ENCODE measurements around the gene CAV1. TPM values are rescaled to one million over a fixed set of nuclear protein-coding genes. Genes with fewer than 3 reads are reported as not detected.

The CAV1 gene
- total and polyA plus RNA-seq, 7 donors, result 57.6 to 120 (median 68.1) TPM

GRCh38 chr7:116493449-116493848 is 31.4 kb upstream of the CAV1 start:
- Histone ChIP-seq H3K27me3 (ENCODE audit: insufficient read depth in 3 of 3, low read length in 2 of 3) (no peaks in the 10 kb centered on the region), H3K27ac (no peak overlapping the region), H3K4me1 (no peaks in the 10 kb centered on the region), H3K4me3 (no peak overlapping the region), H3K36me3 (ENCODE audit: insufficient read depth in 1 of 2, low read depth in 1 of 2) (no peaks in the 10 kb centered on the region), H3K9me3 (no peaks in the 10 kb centered on the region)
- no peak for TF ChIP-seq CTCF (IDR thresholded peaks at IDR 0.05)
- intact Hi-C loops (cut with DNase I), result no loop called here
- DNase-seq (no peak), ATAC-seq (no peak)
- WGBS, 3 donors, result 68 to 76% (median 70%) methylated on average over 1 of the region's 1 CpG

- Histone ChIP-seq H3K27ac (no peak overlapping the region), H3K4me1 (no peaks in the 10 kb centered on the region), H3K9me3 (no peaks in the 10 kb centered on the region), H3K36me3 (ENCODE audit: insufficient read depth in 1 of 2, low read depth in 1 of 2) (no peaks in the 10 kb centered on the region), H3K4me3 (no peak overlapping the region), H3K27me3 (ENCODE audit: insufficient read depth in 3 of 3, low read length in 2 of 3) (no peaks in the 10 kb centered on the region)
- DNase-seq (no peak), ATAC-seq (no peak)
- TF ChIP-seq CTCF (IDR thresholded peaks at IDR 0.05), result no peak
- WGBS, 3 donors, result 94 to 99% (median 96%) methylated on average over 2 of the region's 2 CpGs
- intact Hi-C loops (cut with DNase I), result no loop called here
Measured at GRCh38 chr7:116494472-116494871, 30.4 kb upstream of the CAV1 start.

DNA sequence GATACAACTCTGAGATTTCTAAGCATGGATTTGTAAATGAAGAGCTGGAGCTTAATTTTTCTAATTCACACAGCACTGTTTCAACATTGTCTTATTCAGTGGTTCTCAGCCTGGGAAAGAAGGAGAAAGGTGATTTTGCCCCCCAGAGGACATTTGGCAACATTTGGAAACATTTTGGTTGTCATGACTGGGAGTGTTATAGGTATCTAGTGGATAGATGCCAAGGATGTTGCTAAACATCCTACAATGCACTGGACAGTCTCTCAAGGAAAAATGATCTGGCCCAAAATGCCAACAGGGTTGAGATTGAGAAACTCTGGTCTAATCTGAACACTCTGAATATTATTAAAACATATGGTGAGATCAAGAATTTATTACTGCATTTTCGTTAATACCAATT is 29.1 kb upstream of the CAV1 start:
- TF ChIP-seq CTCF (IDR thresholded peaks at IDR 0.05), result no peak
- Histone ChIP-seq H3K9me3 (no peaks in the 10 kb centered on the region), H3K36me3 (ENCODE audit: insufficient read depth in 1 of 2, low read depth in 1 of 2) (no peaks in the 10 kb centered on the region), H3K4me1 (no peaks in the 10 kb centered on the region), H3K27ac (no peak overlapping the region), H3K4me3 (no peak overlapping the region), H3K27me3 (ENCODE audit: insufficient read depth in 3 of 3, low read length in 2 of 3) (peaks cover 0 to 5% (median 0%) of the 10 kb centered on the region in 3 donors)
- ATAC-seq, result no peak
- WGBS, 3 donors, result 88 to 90% (median 89%) methylated on average over 1 of the region's 1 CpG
- intact Hi-C loops (cut with DNase I), result no loop called here
- no peak for DNase-seq

DNA sequence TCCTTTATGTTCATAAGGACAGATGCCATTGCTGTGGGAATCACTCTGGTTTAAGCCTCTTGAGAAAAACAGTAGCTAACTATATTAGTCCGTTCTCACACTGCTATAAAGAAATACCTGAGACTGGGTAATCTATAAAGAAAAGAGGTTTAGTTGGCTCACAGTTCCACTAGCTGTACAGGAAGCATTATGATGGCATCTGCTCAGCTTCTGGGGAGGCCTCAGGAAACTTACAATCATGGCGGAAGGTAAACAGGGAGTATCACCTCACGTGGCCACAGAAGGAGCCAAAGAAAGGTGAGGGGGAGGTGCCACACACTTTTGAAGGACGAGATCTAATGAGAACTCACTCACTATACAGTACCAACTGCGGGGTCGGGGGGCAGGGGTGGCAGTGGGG is 28.2 kb upstream of the CAV1 start:
- H3K27me3 ChIP-seq (ENCODE audit: insufficient read depth in 3 of 3, low read length in 2 of 3), result peaks cover 0 to 14% (median 0%) of the 10 kb centered on the region in 3 donors
- no peaks in the 10 kb centered on the region for H3K36me3 ChIP-seq (ENCODE audit: insufficient read depth in 1 of 2, low read depth in 1 of 2)
- no peak for ATAC-seq
- H3K27ac ChIP-seq, result no peak overlapping the region
- H3K9me3 ChIP-seq, result no peaks in the 10 kb centered on the region
- no peak for DNase-seq
- intact Hi-C loops (cut with DNase I), result no loop called here
- 95 to 98% (median 96%) methylated on average over 6 of the region's 6 CpGs for WGBS, 3 donors
- H3K4me1 ChIP-seq, result no peaks in the 10 kb centered on the region
- H3K4me3 ChIP-seq, result no peak overlapping the region
- TF ChIP-seq CTCF (IDR thresholded peaks at IDR 0.05), result no peak

DNA sequence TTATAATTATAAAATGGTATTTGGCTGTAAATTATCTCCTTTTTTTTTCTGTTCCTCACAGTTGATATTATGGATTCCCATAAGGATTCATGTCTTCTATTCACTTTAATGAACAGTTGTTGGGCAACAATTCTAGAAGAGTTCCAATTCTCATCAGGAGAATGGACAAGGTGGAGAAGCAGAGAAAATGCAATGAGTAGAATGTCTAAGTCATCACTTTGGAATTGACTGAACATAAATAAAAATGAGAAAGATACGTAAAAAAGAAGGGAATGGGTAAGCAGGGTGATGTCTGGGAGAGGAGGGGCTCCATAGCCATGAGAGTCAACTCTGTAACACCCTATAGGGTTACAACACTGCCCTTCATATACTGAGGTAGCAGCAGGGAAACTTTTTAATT is 27.1 kb upstream of the CAV1 start:
- no peak for TF ChIP-seq CTCF (IDR thresholded peaks at IDR 0.05)
- DNase-seq (no peak), ATAC-seq (no peak)
- Histone ChIP-seq H3K4me1 (no peaks in the 10 kb centered on the region), H3K27me3 (ENCODE audit: insufficient read depth in 3 of 3, low read length in 2 of 3) (peaks cover 0 to 17% (median 0%) of the 10 kb centered on the region in 3 donors), H3K27ac (no peak overlapping the region), H3K9me3 (no peaks in the 10 kb centered on the region), H3K36me3 (ENCODE audit: insufficient read depth in 1 of 2, low read depth in 1 of 2) (no peaks in the 10 kb centered on the region), H3K4me3 (no peak overlapping the region)
- intact Hi-C loops (cut with DNase I), result no loop called here
- 59 to 96% (median 69%) methylated on average over 1 of the region's 1 CpG for WGBS, 3 donors

All from psoas muscle (tissue), 8 donors.